Measurements from ENCODE around the gene RWDD4.

DNA sequence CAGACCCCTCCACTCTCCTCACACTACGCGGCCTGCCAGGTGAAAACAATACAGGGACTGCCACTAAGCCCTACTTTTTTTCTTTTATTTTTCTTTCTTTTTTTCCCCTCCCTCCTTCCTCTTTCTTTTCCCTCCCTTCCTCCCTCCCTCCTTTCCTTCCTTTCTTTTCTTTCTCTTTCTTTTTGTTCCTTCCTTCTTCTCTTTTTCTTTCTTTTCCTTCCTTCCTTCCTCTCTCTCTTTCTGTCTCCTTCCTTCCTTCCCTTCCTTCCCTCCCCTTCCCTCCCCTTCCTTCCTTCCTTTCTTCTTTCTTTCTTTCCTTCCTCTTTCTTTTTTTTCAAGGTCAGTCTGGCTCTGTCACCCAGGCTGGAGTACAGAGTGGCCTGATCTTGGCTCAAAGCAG is 41.9 kb downstream of the RWDD4 start:
- TF ChIP-seq, protein P1, sequence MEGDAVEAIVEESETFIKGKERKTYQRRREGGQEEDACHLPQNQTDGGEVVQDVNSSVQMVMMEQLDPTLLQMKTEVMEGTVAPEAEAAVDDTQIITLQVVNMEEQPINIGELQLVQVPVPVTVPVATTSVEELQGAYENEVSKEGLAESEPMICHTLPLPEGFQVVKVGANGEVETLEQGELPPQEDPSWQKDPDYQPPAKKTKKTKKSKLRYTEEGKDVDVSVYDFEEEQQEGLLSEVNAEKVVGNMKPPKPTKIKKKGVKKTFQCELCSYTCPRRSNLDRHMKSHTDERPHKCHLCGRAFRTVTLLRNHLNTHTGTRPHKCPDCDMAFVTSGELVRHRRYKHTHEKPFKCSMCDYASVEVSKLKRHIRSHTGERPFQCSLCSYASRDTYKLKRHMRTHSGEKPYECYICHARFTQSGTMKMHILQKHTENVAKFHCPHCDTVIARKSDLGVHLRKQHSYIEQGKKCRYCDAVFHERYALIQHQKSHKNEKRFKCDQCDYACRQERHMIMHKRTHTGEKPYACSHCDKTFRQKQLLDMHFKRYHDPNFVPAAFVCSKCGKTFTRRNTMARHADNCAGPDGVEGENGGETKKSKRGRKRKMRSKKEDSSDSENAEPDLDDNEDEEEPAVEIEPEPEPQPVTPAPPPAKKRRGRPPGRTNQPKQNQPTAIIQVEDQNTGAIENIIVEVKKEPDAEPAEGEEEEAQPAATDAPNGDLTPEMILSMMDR (IDR thresholded peaks at IDR 0.05), result no peak
- no peak for TF ChIP-seq POLR2A (IDR thresholded peaks at IDR 0.05)
